ENCODE measurements around the gene P2RY2.

- TF ChIP-seq CTCF (IDR thresholded peaks at IDR 0.05; ENCODE audit: low read depth, low read length, missing input control) = no peak
- no peak for TF ChIP-seq MAX (IDR thresholded peaks at IDR 0.05)
- no peak for TF ChIP-seq GABPA (IDR thresholded peaks at IDR 0.05 in 1 of 2, conservative IDR thresholded peaks at IDR 0.05 in 1 of 2)
- no peak for TF ChIP-seq YY1 (IDR thresholded peaks at IDR 0.05)
- TF ChIP-seq REST (IDR thresholded peaks at IDR 0.05) = no peak
- no peak for TF ChIP-seq SP1 (IDR thresholded peaks at IDR 0.05)
- no peak for TF ChIP-seq ZBTB33 (IDR thresholded peaks at IDR 0.05)
- no peak for TF ChIP-seq NR2F2 (IDR thresholded peaks at IDR 0.05)
Measured at GRCh38 chr11:73239111-73239521, 21.0 kb downstream of the P2RY2 start.

Measured in liver (tissue), 3 donors.